ENCODE data around the gene PAQR7.
A peak's percentile ranks its signal among the peaks of the same experiment; 100 is the strongest.

DNA sequence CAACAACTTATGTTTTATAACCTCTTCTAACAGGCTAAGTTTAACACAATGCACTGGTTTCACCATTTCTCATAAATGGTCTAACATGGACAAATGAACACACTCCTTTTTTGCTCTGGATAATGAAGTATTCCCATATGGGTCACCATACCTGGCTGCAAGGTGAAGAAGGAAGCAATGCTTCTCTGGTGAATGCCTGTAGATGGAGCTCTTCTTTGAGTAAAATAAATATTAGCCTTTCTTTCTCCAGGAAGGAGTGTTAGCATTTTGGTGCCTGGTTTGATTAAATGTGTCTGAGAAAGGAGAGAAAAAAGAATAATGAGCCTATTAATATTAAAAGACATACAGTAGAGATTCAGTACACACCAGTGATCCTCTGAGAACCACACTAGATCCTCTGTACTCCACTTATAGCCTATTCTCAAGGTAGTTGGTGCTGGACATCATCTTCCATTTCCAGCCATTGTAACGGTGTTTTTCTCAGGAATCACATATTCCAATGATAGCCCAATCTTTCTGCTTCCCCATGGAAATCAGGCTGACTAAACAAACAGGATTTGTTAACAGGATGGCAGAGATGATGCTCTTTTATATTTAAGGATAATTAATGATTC, 38.1 kb downstream of the PAQR7 start:
- TF ChIP-seq, protein P1, sequence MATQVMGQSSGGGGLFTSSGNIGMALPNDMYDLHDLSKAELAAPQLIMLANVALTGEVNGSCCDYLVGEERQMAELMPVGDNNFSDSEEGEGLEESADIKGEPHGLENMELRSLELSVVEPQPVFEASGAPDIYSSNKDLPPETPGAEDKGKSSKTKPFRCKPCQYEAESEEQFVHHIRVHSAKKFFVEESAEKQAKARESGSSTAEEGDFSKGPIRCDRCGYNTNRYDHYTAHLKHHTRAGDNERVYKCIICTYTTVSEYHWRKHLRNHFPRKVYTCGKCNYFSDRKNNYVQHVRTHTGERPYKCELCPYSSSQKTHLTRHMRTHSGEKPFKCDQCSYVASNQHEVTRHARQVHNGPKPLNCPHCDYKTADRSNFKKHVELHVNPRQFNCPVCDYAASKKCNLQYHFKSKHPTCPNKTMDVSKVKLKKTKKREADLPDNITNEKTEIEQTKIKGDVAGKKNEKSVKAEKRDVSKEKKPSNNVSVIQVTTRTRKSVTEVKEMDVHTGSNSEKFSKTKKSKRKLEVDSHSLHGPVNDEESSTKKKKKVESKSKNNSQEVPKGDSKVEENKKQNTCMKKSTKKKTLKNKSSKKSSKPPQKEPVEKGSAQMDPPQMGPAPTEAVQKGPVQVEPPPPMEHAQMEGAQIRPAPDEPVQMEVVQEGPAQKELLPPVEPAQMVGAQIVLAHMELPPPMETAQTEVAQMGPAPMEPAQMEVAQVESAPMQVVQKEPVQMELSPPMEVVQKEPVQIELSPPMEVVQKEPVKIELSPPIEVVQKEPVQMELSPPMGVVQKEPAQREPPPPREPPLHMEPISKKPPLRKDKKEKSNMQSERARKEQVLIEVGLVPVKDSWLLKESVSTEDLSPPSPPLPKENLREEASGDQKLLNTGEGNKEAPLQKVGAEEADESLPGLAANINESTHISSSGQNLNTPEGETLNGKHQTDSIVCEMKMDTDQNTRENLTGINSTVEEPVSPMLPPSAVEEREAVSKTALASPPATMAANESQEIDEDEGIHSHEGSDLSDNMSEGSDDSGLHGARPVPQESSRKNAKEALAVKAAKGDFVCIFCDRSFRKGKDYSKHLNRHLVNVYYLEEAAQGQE (IDR thresholded peaks at IDR 0.05; ENCODE audit: borderline replicate concordance), result no peak
- TF ChIP-seq TAF1 (IDR thresholded peaks at IDR 0.05; ENCODE audit: low read depth) (no peak), EP300 (conservative IDR thresholded peaks at IDR 0.05; ENCODE audit: poor library complexity, severe bottlenecking) (no peak), EZH2 (IDR thresholded peaks at IDR 0.05; ENCODE audit: borderline replicate concordance, insufficient read depth, low read length, poor library complexity, severe bottlenecking) (no peak), SMC3 (conservative IDR thresholded peaks at IDR 0.05; ENCODE audit: poor library complexity) (peak; percentile 65)
- TF ChIP-seq, protein P2, sequence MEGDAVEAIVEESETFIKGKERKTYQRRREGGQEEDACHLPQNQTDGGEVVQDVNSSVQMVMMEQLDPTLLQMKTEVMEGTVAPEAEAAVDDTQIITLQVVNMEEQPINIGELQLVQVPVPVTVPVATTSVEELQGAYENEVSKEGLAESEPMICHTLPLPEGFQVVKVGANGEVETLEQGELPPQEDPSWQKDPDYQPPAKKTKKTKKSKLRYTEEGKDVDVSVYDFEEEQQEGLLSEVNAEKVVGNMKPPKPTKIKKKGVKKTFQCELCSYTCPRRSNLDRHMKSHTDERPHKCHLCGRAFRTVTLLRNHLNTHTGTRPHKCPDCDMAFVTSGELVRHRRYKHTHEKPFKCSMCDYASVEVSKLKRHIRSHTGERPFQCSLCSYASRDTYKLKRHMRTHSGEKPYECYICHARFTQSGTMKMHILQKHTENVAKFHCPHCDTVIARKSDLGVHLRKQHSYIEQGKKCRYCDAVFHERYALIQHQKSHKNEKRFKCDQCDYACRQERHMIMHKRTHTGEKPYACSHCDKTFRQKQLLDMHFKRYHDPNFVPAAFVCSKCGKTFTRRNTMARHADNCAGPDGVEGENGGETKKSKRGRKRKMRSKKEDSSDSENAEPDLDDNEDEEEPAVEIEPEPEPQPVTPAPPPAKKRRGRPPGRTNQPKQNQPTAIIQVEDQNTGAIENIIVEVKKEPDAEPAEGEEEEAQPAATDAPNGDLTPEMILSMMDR (IDR thresholded peaks at IDR 0.05; ENCODE audit: poor library complexity, severe bottlenecking), result peak; percentile 67
